HepG2 (cell line): Measurements from ENCODE around the gene LHX5. TPM values are rescaled to one million over a fixed set of nuclear protein-coding genes. Genes with fewer than 3 reads are reported as not detected.

Source experiments
- ATAC-seq: fragments of 200-7000 bp; cut with Tn5 transposase; 3 replicates; pipeline ENCODE4 v1.9.1; 2020; ENCODE audit warnings: mild to moderate bottlenecking, moderate library complexity
- BruUV-seq: library from RNA; stranded (reverse); fragments of 400-500 nt; replicated peaks from 2 replicates; lab custom pipeline; 2021; lab: Mats Ljungman, UMichigan
- CTCF ChIA-PET: fragments of 300-600 bp; formaldehyde crosslinking; extraction: SDS; loops from one replicate; lab custom pipeline; 2021; ENCODE audit warnings: low total read pairs, inconsistent platforms, low intra/inter-chr PET ratio; lab: Yijun Ruan, JAX
- POLR2A ChIA-PET: fragments of 350-600 bp; sonication (Branson Sonifier 250); formaldehyde crosslinking; loops from one replicate; lab custom pipeline; 2020; ENCODE audit warnings: antibody characterized with exemption, inconsistent platforms; lab: Yijun Ruan, JAX
- DNase-seq: peaks from one replicate; pipeline ENCODE4 v3.0.0-alpha.2; 2015; ENCODE audit warnings: low spot score
- FAIRE-seq: peaks from 3 replicates; lab custom pipeline; 2011; peaks lifted over from hg19 to GRCh38; lab: Jason Lieb, UNC
- H2AFZ ChIP-seq: one replicate; pipeline ENCODE4 v1.6.1; 2011; ENCODE audit warnings: low read length, inconsistent platforms
- H3K27ac ChIP-seq: fragments of 300-600 bp; 3 replicates; pipeline ENCODE4 v1.8.0; 2011; ENCODE audit warnings: mixed run types, mild to moderate bottlenecking, mixed read lengths, low read length, inconsistent platforms; ENCODE audit not compliant: insufficient read depth; ENCODE audit errors: extremely low read length
- H3K27me3 ChIP-seq, 2 experiments: fragments of 200-600 bp in 1 of 2; 2 replicates in 1 of 2; 3 replicates in 1 of 2; pipeline versions ENCODE4 v1.6.0 to v1.8.0; 2011; ENCODE audit warnings: low read length in 2 of 2, mild to moderate bottlenecking in 2 of 2, moderate library complexity in 2 of 2, inconsistent platforms in 1 of 2; ENCODE audit not compliant: insufficient read depth in 2 of 2, control insufficient read depth in 1 of 2
- H3K36me3 ChIP-seq, 2 experiments: fragments of 200-600 bp in 1 of 2; replicated peaks in 1 of 2; 2 replicates in 1 of 2; 3 replicates in 1 of 2; pipeline versions ENCODE4 v1.5.1 to v1.8.0; 2011; ENCODE audit warnings: low read length in 2 of 2, inconsistent platforms in 1 of 2; ENCODE audit not compliant: insufficient read depth in 2 of 2, control insufficient read depth in 1 of 2
- H3K4me1 ChIP-seq: 2 replicates; pipeline ENCODE4 v1.5.1; 2012; ENCODE audit warnings: low read length, inconsistent platforms; ENCODE audit not compliant: insufficient read depth
- H3K4me2 ChIP-seq: 2 replicates; pipeline ENCODE4 v1.6.0; 2011; ENCODE audit warnings: low read depth, low read length, inconsistent platforms
- H3K4me3 ChIP-seq, 3 experiments: fragments of 200-600 bp in 1 of 3; sonication (generic), shearing (Covaris generic) in 1 of 3; replicated peaks in 1 of 3; 2 replicates each; pipeline ENCODE4 v1.5.1; 2011 to 2016; ENCODE audit warnings: low read length in 3 of 3, inconsistent platforms in 2 of 3, low read depth in 2 of 3, mild to moderate bottlenecking in 2 of 3, control low read depth in 1 of 3, mixed read lengths in 1 of 3; ENCODE audit not compliant: insufficient read depth in 1 of 3
- H3K79me2 ChIP-seq: one replicate; pipeline ENCODE4 v1.6.1; 2011; ENCODE audit warnings: low read length, inconsistent platforms; ENCODE audit not compliant: insufficient read depth
- H3K9ac ChIP-seq: 2 replicates; pipeline ENCODE4 v1.6.0; 2011; ENCODE audit warnings: mild to moderate bottlenecking, low read depth, low read length, inconsistent platforms; ENCODE audit not compliant: insufficient read depth
- H3K9me3 ChIP-seq: 2 replicates; pipeline ENCODE4 v1.5.1; 2012; ENCODE audit warnings: mild to moderate bottlenecking, low read length
- H4K20me1 ChIP-seq: 2 replicates; pipeline ENCODE4 v1.6.0; 2011; ENCODE audit warnings: inconsistent platforms, mild to moderate bottlenecking, low read length, moderate library complexity; ENCODE audit not compliant: insufficient read depth
- ATF7 ChIP-seq, 2 experiments: fragments of 450-650 bp in 1 of 2; sonication (generic) in 1 of 2; formaldehyde crosslinking in 1 of 2; IDR thresholded peaks; 2 replicates each; pipeline versions ENCODE4 v1.4.0 to v1.6.1; 2016 to 2020; ENCODE audit warnings: antibody characterized with exemption in 1 of 2, mild to moderate bottlenecking in 1 of 2, missing genetic modification reagents in 1 of 2
- DR1 ChIP-seq: sonication (generic); formaldehyde crosslinking; IDR thresholded peaks from 2 replicates; pipeline ENCODE4 v1.8.0; 2021; ENCODE audit warnings: mild to moderate bottlenecking, missing genetic modification reagents, inconsistent platforms
- ZNF207 ChIP-seq: fragments of 450-650 bp; IDR thresholded peaks from 2 replicates; pipeline ENCODE4 v1.6.1; 2016; ENCODE audit warnings: antibody characterized with exemption, borderline replicate concordance
- ZNF614 ChIP-seq: IDR thresholded peaks from 2 replicates; pipeline ENCODE4 v1.6.1; 2018; ENCODE audit warnings: missing biosample characterization, missing genetic modification reagents, inconsistent platforms, borderline replicate concordance
- ZNF780A ChIP-seq: sonication (generic); formaldehyde crosslinking; IDR thresholded peaks from 2 replicates; pipeline ENCODE4 v1.8.0; 2022; ENCODE audit warnings: mild to moderate bottlenecking, missing genetic modification reagents, moderate library complexity
- ZSCAN12 ChIP-seq: sonication (generic); formaldehyde crosslinking; IDR thresholded peaks from 2 replicates; pipeline ENCODE4 v1.9.0; 2021; ENCODE audit warnings: mild to moderate bottlenecking, missing genetic modification reagents
- WGBS: methylation state at CpG from one replicate; pipeline ENCODE4 v1.1.6; 2017; ENCODE audit warnings: low lambda C conversion rate; 5-methylcytosine and 5-hydroxymethylcytosine counted together
- in situ Hi-C: cut with HindIII; loops from 2 replicates; pipeline ENCODE4 v1.10.0; 2017; ENCODE audit warnings: low pct_unique_long_range_greater_than_20kb; ENCODE audit not compliant: extremely low pct_ligation_motif_present
- intact Hi-C: fragments of 100-400 bp; cut with micrococcal nuclease; formaldehyde crosslinking; loops from one replicate; pipeline ENCODE4 v1.10.0; 2022; ENCODE audit not compliant: unreplicated experiment
- polyA plus RNA-seq, 8 experiments: library from polyadenylated mRNA; depleted of rRNA in 3 of 8; stranded (reverse) in 7 of 8; unstranded in 1 of 8; fragments of >200 nt; fragmentation: Illumina TruSeq in 4 of 8; extraction: Trizol in 4 of 8; gene quantifications; 2 replicates each; pipeline versions ENCODE4 v1.2.1 to v1.2.3, GENCODE V29; 2011 to 2016; ENCODE audit warnings: low read depth in 4 of 8, missing spikeins in 1 of 8, mixed read lengths in 1 of 8; ENCODE audit not compliant: insufficient read depth in 1 of 8
- total RNA-seq, 5 experiments: library from RNA; depleted of rRNA; stranded (reverse); fragments of >200 nt; fragmentation: Illumina TruSeq; extraction: Trizol; gene quantifications; 2 replicates each; pipeline ENCODE4 v1.2.3, GENCODE V29; 2016; ENCODE audit warnings: low read depth in 1 of 5
- TF ChIP-seq, protein P1 (sequence below): sonication (generic); formaldehyde crosslinking; IDR thresholded peaks from 2 replicates; pipeline ENCODE4 v1.8.0; 2022; ENCODE audit warnings: low read depth, missing genetic modification reagents
- TF ChIP-seq, protein P2 (sequence below): sonication (generic); formaldehyde crosslinking; IDR thresholded peaks from 2 replicates; pipeline ENCODE4 v1.8.1; 2023; ENCODE audit warnings: mild to moderate bottlenecking, missing genetic modification reagents

Gene LHX5
- total and polyA plus RNA-seq, 2 of the 13 experiments (the other 11 are each of a cell fraction or from before 2014, with no cell fraction given): not detected

DNA sequence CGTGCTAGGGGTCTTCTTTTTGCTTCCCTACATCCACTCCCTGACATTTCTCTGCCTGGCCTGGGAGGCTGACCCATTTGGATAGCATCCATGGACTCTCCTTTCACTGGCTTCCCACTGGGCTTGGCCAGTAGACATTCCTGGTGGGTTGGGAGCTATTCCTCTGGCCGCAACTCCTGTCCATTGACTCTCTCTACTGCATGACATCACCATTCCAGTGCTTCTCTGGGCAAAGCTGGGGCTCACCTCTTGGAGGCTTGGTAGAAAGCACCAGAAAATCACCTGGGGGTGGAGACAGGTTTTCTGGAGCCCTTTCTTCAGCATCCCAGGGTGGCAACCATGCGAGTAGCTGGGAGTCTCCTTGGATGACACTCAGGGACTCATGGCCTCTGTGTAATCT is 16.7 kb upstream of the LHX5 start:
- intact Hi-C loops: no loop called here
- TF ChIP-seq, protein P1, sequence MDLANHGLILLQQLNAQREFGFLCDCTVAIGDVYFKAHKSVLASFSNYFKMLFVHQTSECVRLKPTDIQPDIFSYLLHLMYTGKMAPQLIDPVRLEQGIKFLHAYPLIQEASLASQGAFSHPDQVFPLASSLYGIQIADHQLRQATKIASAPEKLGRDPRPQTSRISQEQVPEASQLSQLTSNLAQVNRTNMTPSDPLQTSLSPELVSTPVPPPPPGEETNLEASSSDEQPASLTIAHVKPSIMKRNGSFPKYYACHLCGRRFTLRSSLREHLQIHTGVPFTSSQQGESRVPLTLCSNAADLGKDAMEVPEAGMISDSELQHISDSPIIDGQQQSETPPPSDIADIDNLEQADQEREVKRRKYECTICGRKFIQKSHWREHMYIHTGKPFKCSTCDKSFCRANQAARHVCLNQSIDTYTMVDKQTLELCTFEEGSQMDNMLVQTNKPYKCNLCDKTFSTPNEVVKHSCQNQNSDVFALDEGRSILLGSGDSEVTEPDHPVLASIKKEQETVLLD (CRISPR knock-in tag): no peak
- TF ChIP-seq ZNF614 (CRISPR knock-in tag) (no peak), ZNF780A (no peak), ZNF207 (no peak), ZSCAN12 (CRISPR knock-in tag) (no peak), ATF7 (IDR thresholded peaks at IDR 0.05) (peak; percentile 74), ATF7 (CRISPR knock-in tag; IDR thresholded peaks at IDR 0.05) (no peak), DR1 (no peak)
- TF ChIP-seq, protein P2, sequence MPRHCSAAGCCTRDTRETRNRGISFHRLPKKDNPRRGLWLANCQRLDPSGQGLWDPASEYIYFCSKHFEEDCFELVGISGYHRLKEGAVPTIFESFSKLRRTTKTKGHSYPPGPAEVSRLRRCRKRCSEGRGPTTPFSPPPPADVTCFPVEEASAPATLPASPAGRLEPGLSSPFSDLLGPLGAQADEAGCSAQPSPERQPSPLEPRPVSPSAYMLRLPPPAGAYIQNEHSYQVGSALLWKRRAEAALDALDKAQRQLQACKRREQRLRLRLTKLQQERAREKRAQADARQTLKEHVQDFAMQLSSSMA (CRISPR knock-in tag): no peak
- no peaks in the 10 kb centered on the region for H4K20me1 ChIP-seq
- H3K4me3 ChIP-seq: no peak overlapping the region
- no peaks in the 10 kb centered on the region for H3K79me2 ChIP-seq
- no peaks in the 10 kb centered on the region for H3K4me1 ChIP-seq
- no peaks in the 10 kb centered on the region for H3K36me3 ChIP-seq
- in situ Hi-C loops: no loop called here
- H3K27ac ChIP-seq: no peak overlapping the region
- no peaks in the 10 kb centered on the region; a peak in 2 of 5 replicates for H3K27me3 ChIP-seq
- WGBS: 0% methylated on average over 2 of the region's 3 CpGs
- POLR2A ChIA-PET: no interaction called here
- CTCF ChIA-PET: no interaction called here
- ATAC-seq: no peak
- H3K9ac ChIP-seq: no peak overlapping the region
- FAIRE-seq: no peak
- H2AFZ ChIP-seq: no peak overlapping the region
- H3K9me3 ChIP-seq: no peaks in the 10 kb centered on the region
- H3K4me2 ChIP-seq: no peak overlapping the region
- BruUV-seq: no TSS peak
- DNase-seq: no peak
